HepG2 (cell line): ENCODE data around the gene RGS8.

Source experiments
- JUN ChIP-seq: sonication (generic); formaldehyde crosslinking; IDR thresholded peaks from 2 replicates; pipeline ENCODE4 v1.4.0; 2020; ENCODE audit warnings: mild to moderate bottlenecking, missing genetic modification reagents
- LBX2 ChIP-seq: sonication (generic); formaldehyde crosslinking; IDR thresholded peaks from 2 replicates; pipeline ENCODE4 v1.5.0; 2020; ENCODE audit warnings: missing genetic modification reagents, mild to moderate bottlenecking, borderline replicate concordance
- ZNF572 ChIP-seq: sonication (generic); formaldehyde crosslinking; IDR thresholded peaks from 2 replicates; pipeline ENCODE4 v1.5.1; 2020; ENCODE audit warnings: mild to moderate bottlenecking, missing genetic modification reagents

GRCh38 chr1:182721525-182721924 lies 37.1 kb upstream of the RGS8 start:
- TF ChIP-seq LBX2, result no peak
- TF ChIP-seq JUN (CRISPR knock-in tag), result no peak
- no peak for TF ChIP-seq ZNF572 (CRISPR knock-in tag)
